Upper lobe of right lung (tissue), 1 donor: Measurements from ENCODE around the gene BHLHE41. TPM values are rescaled to one million over a fixed set of nuclear protein-coding genes. Genes with fewer than 3 reads are reported as not detected.

ENCODE experiments used
- ATAC-seq: fragments of 200-7000 bp; cut with Tn5 transposase; one replicate; pipeline ENCODE4 v1.9.1; 2020; ENCODE audit warnings: mild to moderate bottlenecking, moderate library complexity
- DNase-seq: peaks from one replicate; pipeline ENCODE4 v3.0.0-alpha.2; 2020
- H3K27ac ChIP-seq: fragments of 200-600 bp; one replicate; pipeline ENCODE4 v1.8.0; 2022
- H3K27me3 ChIP-seq: fragments of 200-600 bp; one replicate; pipeline ENCODE4 v1.8.0; 2022; ENCODE audit warnings: mild to moderate bottlenecking
- H3K36me3 ChIP-seq: fragments of 200-600 bp; one replicate; pipeline ENCODE4 v1.8.0; 2022
- H3K4me1 ChIP-seq: fragments of 200-600 bp; one replicate; pipeline ENCODE4 v1.8.0; 2022
- H3K4me3 ChIP-seq: fragments of 200-600 bp; one replicate; pipeline ENCODE4 v1.8.0; 2022; ENCODE audit warnings: mild to moderate bottlenecking
- H3K9me3 ChIP-seq: fragments of 200-600 bp; one replicate; pipeline ENCODE4 v1.8.0; 2022
- intact Hi-C: fragments of 100-400 bp; cut with DNase I; formaldehyde crosslinking; loops from one replicate; pipeline ENCODE4 v1.11.0; 2022
- total RNA-seq: library from RNA; stranded (reverse); fragmentation: NEBNext Ultra II Directional; extraction: Animal tissue kit (Norgen Biotek cat#: 25700); gene quantifications from one replicate; pipeline ENCODE4 v1.2.1, GENCODE V29; 2021
- TF ChIP-seq, protein P1 (sequence below): fragments of 200-600 bp; IDR thresholded peaks from one replicate; pipeline ENCODE4 v1.8.0; 2022; ENCODE audit warnings: antibody characterized with exemption
- donor health status: DM: no; HTN: yes; CAD: no; lungs with severe emphysema.

Gene BHLHE41
- total RNA-seq, 1 donor from 2014 or later = 104 TPM

DNA sequence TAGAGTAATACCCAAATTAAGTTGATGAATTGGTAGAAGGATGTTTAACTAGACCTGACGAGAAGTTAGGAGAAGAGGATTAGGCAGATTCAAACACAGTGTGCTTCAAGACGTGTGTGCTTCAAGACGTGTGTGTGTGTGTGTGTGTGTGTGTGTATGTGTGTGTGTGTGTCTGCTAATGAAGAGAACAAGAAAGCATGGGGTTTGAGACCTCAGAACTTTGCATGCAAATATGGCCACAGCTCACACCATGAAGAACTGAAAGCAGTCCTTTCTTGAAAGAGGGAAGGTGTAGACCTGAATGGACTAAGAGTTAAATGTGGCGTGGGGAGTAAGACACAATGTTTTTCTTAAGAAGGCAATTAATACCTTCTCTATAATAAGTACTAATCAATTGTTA lies 38.1 kb upstream of the BHLHE41 start:
- Histone ChIP-seq H3K4me1 (no peaks in the 10 kb centered on the region), H3K9me3 (no peaks in the 10 kb centered on the region), H3K27me3 (peaks cover 4% of the 10 kb centered on the region), H3K4me3 (no peak overlapping the region), H3K27ac (no peak overlapping the region), H3K36me3 (no peaks in the 10 kb centered on the region)
- TF ChIP-seq, protein P1, sequence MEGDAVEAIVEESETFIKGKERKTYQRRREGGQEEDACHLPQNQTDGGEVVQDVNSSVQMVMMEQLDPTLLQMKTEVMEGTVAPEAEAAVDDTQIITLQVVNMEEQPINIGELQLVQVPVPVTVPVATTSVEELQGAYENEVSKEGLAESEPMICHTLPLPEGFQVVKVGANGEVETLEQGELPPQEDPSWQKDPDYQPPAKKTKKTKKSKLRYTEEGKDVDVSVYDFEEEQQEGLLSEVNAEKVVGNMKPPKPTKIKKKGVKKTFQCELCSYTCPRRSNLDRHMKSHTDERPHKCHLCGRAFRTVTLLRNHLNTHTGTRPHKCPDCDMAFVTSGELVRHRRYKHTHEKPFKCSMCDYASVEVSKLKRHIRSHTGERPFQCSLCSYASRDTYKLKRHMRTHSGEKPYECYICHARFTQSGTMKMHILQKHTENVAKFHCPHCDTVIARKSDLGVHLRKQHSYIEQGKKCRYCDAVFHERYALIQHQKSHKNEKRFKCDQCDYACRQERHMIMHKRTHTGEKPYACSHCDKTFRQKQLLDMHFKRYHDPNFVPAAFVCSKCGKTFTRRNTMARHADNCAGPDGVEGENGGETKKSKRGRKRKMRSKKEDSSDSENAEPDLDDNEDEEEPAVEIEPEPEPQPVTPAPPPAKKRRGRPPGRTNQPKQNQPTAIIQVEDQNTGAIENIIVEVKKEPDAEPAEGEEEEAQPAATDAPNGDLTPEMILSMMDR = no peak
- DNase-seq (no peak), ATAC-seq (no peak)
- intact Hi-C loops = no loop called here

- ATAC-seq (no peak), DNase-seq (no peak)
- Histone ChIP-seq H3K4me1 (no peaks in the 10 kb centered on the region), H3K36me3 (no peaks in the 10 kb centered on the region), H3K27me3 (peaks cover 4% of the 10 kb centered on the region), H3K27ac (no peak overlapping the region), H3K4me3 (no peak overlapping the region), H3K9me3 (no peaks in the 10 kb centered on the region)
- TF ChIP-seq, protein P1 = no peak
- intact Hi-C loops = no loop called here
Measured at GRCh38 chr12:26162174-26162573, 37.3 kb upstream of the BHLHE41 start.

DNA sequence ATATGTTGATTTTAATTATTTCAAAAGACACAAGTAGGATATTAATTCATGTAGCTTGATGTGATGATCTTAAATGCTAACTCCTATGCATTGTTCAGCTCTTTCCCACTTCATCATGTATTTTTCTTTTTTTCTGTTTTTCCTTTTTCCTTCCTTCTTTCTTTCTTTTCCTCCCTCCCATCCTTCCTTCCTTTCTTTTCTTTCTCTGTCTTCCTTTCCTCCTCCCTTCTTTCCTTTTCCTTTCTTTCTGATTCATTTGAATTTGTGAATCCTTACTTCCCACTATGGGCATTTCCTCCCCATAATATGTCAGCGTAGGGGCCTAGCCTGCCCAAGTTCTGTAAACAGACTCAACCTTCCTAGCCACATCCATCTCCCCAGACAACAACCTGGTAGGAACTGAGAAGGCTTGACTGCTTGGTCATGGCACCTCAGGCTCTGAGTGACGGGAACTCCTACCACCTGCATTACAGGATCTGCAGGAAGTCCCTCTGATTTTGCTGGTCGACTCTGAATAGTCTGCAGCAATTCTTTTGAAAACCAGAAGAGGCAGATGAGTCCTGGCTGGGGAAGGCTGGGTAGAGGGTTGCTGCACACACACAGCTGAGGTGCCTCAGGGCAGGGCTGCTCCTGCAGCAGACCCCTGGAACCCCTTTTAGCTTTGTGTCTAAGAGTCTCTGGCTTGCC lies 33.4 kb upstream of the BHLHE41 start:
- no peak overlapping the region for H3K27ac ChIP-seq

DNA sequence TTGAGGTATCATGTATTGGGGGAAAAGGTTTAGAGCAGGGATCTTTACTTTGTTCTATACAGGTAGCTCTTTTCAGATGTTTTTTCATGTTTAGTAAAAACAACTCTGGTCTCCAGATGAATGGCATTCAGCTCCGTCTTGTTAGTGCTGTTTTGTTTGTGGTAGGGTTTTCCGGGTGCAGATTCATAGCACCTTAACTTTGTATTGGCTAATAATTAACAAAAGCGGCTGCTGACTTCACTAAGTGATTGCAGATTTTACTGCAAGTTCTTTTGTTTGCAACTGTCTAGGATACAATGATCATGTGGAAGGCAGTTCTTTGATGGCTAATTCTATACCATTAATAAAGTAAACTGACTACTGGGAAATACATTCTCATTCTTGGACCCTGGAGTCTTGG lies 32.2 kb upstream of the BHLHE41 start:
- H3K27ac ChIP-seq = no peak overlapping the region
- H3K4me3 ChIP-seq = no peak overlapping the region
- H3K9me3 ChIP-seq = no peaks in the 10 kb centered on the region
- TF ChIP-seq, protein P1 = no peak
- no peaks in the 10 kb centered on the region for H3K27me3 ChIP-seq
- H3K36me3 ChIP-seq = no peaks in the 10 kb centered on the region
- H3K4me1 ChIP-seq = no peaks in the 10 kb centered on the region
- DNase-seq (no peak), ATAC-seq (no peak)
- intact Hi-C loops = no loop called here

More for the DNA sequence above, 33.4 kb upstream of the BHLHE41 start:
- intact Hi-C loops = no loop called here
- H3K27me3 ChIP-seq = no peaks in the 10 kb centered on the region
- no peak overlapping the region for H3K4me3 ChIP-seq
- H3K4me1 ChIP-seq = no peaks in the 10 kb centered on the region
- no peak for DNase-seq
- H3K36me3 ChIP-seq = no peaks in the 10 kb centered on the region
- H3K9me3 ChIP-seq = no peaks in the 10 kb centered on the region
- no peak for ATAC-seq
- TF ChIP-seq, protein P1 = no peak

GRCh38 chr12:26156201-26156871 lies 31.5 kb upstream of the BHLHE41 start:
- H3K4me1 ChIP-seq = peaks cover 2% of the 10 kb centered on the region
- H3K27me3 ChIP-seq = no peaks in the 10 kb centered on the region
- no peak for DNase-seq
- intact Hi-C loops = no loop called here
- no peak overlapping the region for H3K27ac ChIP-seq
- no peak for ATAC-seq
- no peaks in the 10 kb centered on the region for H3K9me3 ChIP-seq
- no peak overlapping the region for H3K4me3 ChIP-seq
- no peaks in the 10 kb centered on the region for H3K36me3 ChIP-seq
- TF ChIP-seq, protein P1 = no peak
